GM19395 (cell line): ENCODE data around the gene IKBKE.

ENCODE experiments used
- ATAC-seq: cut with Tn5 transposase; IDR thresholded peaks from one replicate; pipeline ENCODE4 v1.9.1; 2021; ENCODE audit warnings: mild to moderate bottlenecking, moderate library complexity; ENCODE audit not compliant: unreplicated experiment

IKBKE gene

GRCh38 chr1:206453111-206453510, 17.2 kb upstream of the IKBKE start:
- no peak for ATAC-seq

GRCh38 chr1:206455289-206455665, 15.0 kb upstream of the IKBKE start:
- ATAC-seq: no peak

GRCh38 chr1:206455666-206456344, 14.5 kb upstream of the IKBKE start:
- no peak for ATAC-seq

GRCh38 chr1:206456577-206457370, 13.5 kb upstream of the IKBKE start:
- no peak for ATAC-seq

- ATAC-seq: no peak
Measured at GRCh38 chr1:206457408-206458120, 12.7 kb upstream of the IKBKE start.

GRCh38 chr1:206459703-206460102, 10.6 kb upstream of the IKBKE start:
- no peak for ATAC-seq

GRCh38 chr1:206460836-206461426, 9.3 kb upstream of the IKBKE start:
- ATAC-seq: no peak

- ATAC-seq: peak; percentile 61
Measured at GRCh38 chr1:206461602-206462455, 8.4 kb upstream of the IKBKE start.

GRCh38 chr1:206463137-206463536, 7.1 kb upstream of the IKBKE start:
- no peak for ATAC-seq

- no peak for ATAC-seq
Measured at GRCh38 chr1:206463911-206464310, 6.4 kb upstream of the IKBKE start.

GRCh38 chr1:206464456-206464964, 5.8 kb upstream of the IKBKE start:
- no peak for ATAC-seq

- ATAC-seq: no peak
Measured at GRCh38 chr1:206465951-206466350, 4.3 kb upstream of the IKBKE start.

- ATAC-seq: no peak
Measured at GRCh38 chr1:206466840-206467649, 3.2 kb upstream of the IKBKE start.

- ATAC-seq: no peak
Measured at GRCh38 chr1:206467915-206468314, 2.4 kb upstream of the IKBKE start.

GRCh38 chr1:206468571-206468970, 1.7 kb upstream of the IKBKE start:
- ATAC-seq: no peak

- no peak for ATAC-seq
Measured at GRCh38 chr1:206469411-206469932, 804 bp upstream of the IKBKE start.

- peak; percentile 29 for ATAC-seq
Measured at GRCh38 chr1:206470692-206471414, 577 bp downstream of the IKBKE start.

GRCh38 chr1:206471415-206471801, 1.1 kb downstream of the IKBKE start:
- peak; percentile 9 for ATAC-seq

- no peak for ATAC-seq
Measured at GRCh38 chr1:206472024-206472423, 1.7 kb downstream of the IKBKE start.
